Retinal pigment epithelial cell (primary cell): ENCODE data around the gene NOXO1.
"Not testable (repeated sequence)": the region's sequence is repeated elsewhere in the genome, so short reads cannot be mapped to it uniquely, and the experiment has no call there.

Experiments used
- DNase-seq: peaks from one replicate; pipeline ENCODE4 v3.0.0-alpha.2; 2010; ENCODE audit warnings: low read depth
- H3K4me3 ChIP-seq: 2 replicates; pipeline ENCODE4 v1.5.1; 2011; ENCODE audit warnings: mild to moderate bottlenecking, low read length, control low read depth, moderate library complexity
- TF ChIP-seq, protein P1 (sequence below): conservative IDR thresholded peaks from 2 replicates; pipeline ENCODE4 v1.5.1; 2011; ENCODE audit warnings: low read depth, low read length, control low read depth, inconsistent platforms

Gene NOXO1

DNA sequence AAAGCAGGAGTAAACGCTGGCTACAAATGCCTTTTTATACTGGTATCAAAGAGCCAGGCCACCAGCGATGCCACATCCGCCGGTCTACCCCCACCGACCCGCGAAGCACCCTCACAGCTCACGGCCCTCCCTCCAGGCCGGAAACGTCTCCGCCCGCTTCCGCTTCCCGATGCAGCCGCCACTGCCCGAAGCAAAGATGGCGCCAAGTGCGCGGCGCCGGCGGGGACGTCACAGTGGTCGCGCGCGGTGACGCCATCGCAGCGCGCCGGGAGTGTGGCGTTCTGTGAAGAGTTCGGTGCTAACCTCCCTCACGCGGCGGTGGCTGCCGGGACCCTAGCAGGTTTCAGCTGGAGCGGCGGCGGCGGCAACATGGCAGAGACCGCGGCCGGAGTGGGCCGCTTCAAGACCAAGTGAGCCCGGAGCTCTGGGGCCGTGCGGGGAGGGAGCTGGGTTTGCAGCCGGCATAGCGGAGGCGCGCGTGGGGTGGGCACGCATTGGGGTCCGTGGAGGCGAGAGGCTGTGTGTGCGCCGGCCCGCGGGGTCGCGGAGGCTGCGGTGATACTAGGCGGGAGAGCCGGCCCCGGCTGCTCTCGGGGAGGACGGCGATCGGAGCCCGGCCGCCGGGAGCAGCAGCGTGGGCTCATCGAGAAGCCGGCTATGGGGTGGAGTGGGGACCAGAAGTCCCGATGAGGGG, 9.3 kb downstream of the NOXO1 start, which contains the start of gene TBL3:
TSS of gene TBL3 (plus strand) at position 258 of the 694 bp plus-strand sequence. CDS start at position 370, 112 bp downstream.
- TF ChIP-seq, protein P1, sequence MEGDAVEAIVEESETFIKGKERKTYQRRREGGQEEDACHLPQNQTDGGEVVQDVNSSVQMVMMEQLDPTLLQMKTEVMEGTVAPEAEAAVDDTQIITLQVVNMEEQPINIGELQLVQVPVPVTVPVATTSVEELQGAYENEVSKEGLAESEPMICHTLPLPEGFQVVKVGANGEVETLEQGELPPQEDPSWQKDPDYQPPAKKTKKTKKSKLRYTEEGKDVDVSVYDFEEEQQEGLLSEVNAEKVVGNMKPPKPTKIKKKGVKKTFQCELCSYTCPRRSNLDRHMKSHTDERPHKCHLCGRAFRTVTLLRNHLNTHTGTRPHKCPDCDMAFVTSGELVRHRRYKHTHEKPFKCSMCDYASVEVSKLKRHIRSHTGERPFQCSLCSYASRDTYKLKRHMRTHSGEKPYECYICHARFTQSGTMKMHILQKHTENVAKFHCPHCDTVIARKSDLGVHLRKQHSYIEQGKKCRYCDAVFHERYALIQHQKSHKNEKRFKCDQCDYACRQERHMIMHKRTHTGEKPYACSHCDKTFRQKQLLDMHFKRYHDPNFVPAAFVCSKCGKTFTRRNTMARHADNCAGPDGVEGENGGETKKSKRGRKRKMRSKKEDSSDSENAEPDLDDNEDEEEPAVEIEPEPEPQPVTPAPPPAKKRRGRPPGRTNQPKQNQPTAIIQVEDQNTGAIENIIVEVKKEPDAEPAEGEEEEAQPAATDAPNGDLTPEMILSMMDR = no peak
- H3K4me3 ChIP-seq = peak within 1 kb of the TSS; percentile 79
- DNase-seq = peak; percentile 76

DNA sequence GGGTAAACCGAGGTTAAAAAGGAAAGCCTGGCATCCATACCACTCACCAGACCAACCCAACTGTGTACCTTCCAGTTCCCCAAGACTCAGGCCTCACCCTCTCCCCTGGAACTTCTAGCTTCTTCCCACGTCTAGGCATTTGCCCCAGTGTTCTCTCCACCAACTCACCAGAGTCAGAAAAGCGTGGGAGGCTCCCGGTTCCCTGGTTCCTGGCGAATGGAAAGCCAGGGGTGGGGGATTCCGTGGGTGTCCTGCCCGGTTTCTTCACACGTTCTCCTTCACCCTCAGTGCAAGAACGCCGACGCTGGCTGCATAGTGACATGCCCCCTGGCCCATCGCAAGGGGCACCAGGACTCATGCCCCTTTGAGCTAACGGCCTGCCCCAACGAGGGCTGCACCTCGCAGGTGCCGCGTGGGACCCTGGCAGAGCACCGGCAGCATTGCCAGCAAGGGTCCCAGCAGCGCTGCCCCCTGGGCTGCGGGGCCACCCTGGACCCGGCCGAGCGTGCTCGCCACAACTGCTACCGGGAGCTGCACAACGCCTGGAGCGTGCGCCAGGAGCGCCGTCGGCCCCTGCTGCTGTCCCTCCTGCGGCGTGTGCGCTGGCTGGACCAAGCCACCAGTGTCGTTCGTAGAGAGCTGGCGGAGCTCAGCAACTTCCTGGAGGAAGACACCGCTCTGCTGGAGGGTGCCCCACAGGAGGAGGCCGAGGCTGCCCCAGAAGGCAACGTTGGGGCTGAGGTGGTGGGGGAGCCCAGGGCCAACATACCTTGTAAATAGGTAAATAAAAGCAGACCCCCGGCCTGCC, 12.9 kb downstream of the NOXO1 start:
- no peak for DNase-seq
- no peak overlapping the region for H3K4me3 ChIP-seq
- TF ChIP-seq, protein P1 = no peak

DNA sequence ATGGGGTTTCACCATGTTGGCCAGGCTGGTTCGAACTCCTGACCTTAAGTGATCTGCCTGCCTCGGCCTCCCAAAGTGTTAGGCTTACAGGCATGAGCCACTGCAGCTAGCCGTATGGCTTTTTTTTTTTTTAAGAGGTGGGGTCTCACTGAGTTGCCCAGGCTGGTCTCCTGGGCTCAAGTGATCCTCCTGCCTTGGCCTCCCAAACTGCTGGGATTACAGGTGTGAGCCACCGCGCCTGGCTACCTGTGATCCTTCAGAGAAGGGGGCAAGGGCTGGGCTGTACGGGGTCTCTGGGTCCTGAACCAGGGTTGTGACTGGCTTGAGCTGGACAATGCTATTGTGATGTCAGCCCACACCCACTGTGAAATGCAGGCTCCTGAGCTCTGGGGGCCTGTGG, 14.8 kb downstream of the NOXO1 start, which contains the start of gene RNF151:
TSS of gene RNF151 (plus strand) at position 397 of the 400 bp plus-strand sequence. CDS start 26 bp downstream, outside the sequence.
- peak within 1 kb of the TSS; percentile 70 for H3K4me3 ChIP-seq
- TF ChIP-seq, protein P1 = no peak
- DNase-seq = no peak

DNA sequence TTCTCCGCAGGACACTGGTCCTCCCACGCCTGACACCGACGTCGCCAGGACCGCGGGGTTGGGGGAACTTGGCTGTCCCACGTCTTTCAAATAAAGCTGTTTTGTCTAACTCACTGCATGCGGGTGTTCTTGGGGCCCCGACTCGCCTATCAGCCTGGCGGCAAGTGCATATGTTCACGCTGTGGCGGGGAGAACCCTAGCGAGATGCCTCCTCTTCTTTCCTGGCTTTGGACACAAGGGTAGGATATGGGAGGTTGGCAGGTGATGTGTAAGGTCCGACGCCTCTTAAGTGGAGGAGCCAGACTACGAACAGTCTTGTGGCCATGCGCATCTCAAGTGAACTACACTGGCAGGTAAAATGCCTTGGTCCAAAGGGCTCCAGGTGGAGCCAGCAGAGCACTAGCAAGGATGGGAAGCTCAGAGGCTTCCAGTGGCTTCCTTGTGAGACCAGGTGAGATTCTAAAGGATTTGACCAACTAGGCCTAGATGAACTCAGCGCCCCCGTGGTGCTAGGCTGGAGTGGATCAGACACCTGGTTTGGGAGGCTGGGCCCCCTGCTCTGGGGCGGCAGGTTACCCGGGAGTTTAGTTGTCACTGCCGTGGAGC, 15.8 kb downstream of the NOXO1 start:
- TF ChIP-seq, protein P1 = no peak
- H3K4me3 ChIP-seq = peak overlapping the region; percentile 70
- no peak for DNase-seq

DNA sequence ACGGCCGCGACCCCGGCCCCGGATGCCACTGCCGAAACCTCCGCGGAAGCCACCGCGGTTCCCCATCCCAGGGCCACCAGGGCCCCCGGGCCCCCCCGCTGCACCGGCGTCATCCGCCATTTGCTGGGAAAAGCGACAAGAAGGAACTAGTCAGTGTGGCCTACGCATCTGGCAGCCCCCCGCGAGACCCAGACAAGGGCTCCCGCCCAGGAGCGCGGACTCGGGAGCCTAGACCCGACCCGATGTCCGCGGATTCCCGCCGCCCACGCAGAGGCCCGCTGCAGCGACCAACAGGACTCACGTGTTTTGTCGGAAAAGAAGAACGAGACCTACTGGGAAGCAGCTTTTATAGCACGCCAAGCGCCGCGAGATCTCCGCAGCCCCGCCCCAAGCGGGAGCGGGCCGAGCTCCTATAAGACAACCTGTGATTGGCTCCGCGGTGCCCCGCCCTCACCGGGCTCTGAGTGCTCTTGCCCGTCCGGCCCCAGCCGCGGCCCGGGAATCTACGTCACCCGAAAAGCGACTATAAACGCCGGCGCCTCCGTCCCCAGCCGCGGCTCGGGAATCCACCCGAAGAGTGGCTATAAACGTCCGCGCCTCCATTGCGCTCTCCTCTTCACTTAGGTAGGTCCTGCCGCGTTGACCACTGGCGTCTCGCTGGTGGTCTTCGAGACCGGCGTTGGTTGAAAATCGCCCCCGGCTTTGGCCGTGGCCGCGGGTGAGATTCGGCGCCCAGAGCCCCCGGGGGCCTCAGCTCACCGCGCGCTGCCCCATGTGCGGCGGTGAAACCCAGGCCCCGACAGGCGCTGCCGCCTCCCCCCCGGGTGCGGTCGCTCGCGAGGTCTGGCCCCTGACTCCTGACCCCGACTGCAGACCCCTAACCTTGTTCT, 16.5 kb downstream of the NOXO1 start, which contains the start of gene RPS2:
TSS of gene RPS2 (minus strand) at position 321 of the 890 bp plus-strand sequence. CDS start at position 120, 201 bp downstream.
- TF ChIP-seq, protein P1 = no peak
- H3K4me3 ChIP-seq = peak within 1 kb of the TSS; percentile 70
- peak; percentile 94 for DNase-seq

DNA sequence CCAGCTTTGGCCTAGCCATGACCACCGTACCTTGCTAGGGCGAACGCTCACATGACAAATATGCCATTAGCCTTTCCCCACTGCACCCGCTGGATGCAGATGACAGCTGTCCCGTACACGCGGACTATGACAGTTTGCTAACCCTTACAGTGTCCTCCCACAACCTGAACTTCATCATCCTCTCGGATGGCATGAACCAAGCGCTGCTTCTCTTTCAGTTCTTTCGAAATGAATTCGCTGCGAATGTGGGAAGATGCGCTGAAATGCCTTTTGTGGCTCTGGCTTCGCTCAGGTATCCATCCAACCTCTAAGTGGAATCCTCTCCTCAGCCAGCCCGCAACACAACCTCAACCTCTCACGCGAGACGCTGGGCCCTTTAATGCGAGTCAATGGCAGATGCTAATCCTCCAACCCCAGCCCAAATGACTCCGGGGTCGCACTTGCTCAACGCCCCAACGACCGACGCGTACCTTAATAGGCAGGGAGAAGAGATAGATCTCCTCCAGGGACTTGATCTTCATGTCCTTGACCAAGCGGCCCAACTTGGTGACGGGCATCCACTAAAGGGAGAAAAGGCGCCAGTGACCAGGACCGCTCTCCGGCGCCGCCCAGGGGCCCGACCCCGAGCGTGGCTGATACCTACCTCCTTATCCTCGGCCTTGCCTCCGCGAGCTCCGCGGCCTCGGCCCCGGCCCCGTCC, 17.3 kb downstream of the NOXO1 start:
- H3K4me3 ChIP-seq = peak overlapping the region; percentile 70
- DNase-seq = no peak
- TF ChIP-seq, protein P1 = peak; percentile 24

DNA sequence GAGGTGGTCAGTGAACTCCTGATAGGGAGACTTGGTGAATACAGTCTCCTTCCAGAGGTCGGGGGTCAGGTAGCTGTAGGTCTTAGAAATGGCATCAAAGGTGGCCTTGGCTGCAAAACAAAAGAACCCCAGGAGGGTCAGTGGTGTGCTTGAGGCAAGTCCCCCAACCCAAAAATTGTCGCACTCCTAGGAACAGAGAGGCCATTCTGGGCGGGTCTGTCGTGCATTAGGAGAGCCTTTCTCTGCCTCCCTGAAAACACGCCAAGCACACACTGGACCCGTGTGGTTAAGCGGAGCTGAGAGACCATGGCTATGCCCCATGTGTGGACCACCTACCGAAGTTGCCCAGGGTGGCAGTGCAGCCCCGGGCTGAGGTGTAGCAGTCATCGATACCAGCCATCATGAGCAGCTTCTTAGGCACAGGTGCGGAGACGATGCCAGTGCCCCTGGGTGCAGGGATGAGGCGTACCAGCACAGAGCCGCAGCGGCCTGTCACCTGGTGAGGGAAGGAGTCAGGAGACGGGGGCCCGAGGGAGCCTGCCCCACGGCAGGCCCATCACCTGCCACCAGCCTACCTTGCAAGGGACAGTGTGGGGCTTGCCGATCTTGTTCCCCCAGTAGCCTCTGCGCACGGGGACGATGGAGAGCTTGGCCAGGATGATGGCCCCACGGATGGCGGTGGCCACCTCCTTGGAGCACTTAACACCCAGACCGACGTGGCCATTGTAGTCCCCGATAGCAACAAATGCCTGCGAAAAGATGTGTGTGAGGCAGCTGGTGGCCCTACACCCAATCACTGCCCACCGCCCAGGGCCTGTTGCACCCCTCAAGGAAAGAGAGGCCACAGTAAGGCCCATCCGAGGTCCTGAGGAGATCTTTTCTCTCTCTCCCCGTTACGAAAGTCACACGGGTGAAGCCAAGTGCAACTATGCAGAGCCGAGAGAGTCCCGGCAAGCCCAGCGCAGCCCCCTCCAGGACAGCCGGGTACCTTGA, 18.8 kb downstream of the NOXO1 start:
- peak overlapping the region; percentile 70 for H3K4me3 ChIP-seq
- not testable (repeated sequence) for DNase-seq
